Measurements from ENCODE around the gene SCFD1. TPM values are rescaled to one million over a fixed set of nuclear protein-coding genes. Genes with fewer than 3 reads are reported as not detected.

The SCFD1 gene
- total RNA-seq, 4 donors from 2014 or later: 99.9 to 291 (median 160) TPM

DNA sequence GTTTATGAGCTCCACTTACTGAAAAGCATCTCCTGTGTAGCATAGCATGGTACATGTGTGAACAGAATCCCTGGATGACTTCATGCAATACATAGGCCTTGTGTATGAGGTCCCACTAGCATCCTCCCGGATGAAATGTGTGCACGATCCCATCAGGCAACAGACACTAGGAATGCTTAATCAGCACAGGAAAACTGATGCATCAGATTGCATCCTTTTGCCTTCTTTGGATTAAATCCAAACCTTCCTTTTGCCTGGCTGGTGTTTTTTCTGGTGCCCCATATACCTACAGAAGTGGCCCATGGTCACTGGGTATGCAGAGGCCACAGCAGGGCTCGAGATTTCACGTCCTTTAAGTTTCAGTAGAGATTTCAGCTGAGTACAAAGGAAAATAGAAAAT is 131.3 kb downstream of the SCFD1 start:
- Histone ChIP-seq H3K27me3 (no peaks in the 10 kb centered on the region), H3K9me3 (no peaks in the 10 kb centered on the region), H3K4me3 (no peak overlapping the region), H3K4me1 (no peaks in the 10 kb centered on the region), H3K27ac (no peak overlapping the region), H3K36me3 (no peaks in the 10 kb centered on the region)
- TF ChIP-seq, protein P1, sequence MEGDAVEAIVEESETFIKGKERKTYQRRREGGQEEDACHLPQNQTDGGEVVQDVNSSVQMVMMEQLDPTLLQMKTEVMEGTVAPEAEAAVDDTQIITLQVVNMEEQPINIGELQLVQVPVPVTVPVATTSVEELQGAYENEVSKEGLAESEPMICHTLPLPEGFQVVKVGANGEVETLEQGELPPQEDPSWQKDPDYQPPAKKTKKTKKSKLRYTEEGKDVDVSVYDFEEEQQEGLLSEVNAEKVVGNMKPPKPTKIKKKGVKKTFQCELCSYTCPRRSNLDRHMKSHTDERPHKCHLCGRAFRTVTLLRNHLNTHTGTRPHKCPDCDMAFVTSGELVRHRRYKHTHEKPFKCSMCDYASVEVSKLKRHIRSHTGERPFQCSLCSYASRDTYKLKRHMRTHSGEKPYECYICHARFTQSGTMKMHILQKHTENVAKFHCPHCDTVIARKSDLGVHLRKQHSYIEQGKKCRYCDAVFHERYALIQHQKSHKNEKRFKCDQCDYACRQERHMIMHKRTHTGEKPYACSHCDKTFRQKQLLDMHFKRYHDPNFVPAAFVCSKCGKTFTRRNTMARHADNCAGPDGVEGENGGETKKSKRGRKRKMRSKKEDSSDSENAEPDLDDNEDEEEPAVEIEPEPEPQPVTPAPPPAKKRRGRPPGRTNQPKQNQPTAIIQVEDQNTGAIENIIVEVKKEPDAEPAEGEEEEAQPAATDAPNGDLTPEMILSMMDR (IDR thresholded peaks at IDR 0.05): no peak
- TF ChIP-seq POLR2A (IDR thresholded peaks at IDR 0.05): no peak
- intact Hi-C loops (cut with DNase I; ENCODE audit: low total_unique reads): no loop called here
- DNase-seq: no peak

DNA sequence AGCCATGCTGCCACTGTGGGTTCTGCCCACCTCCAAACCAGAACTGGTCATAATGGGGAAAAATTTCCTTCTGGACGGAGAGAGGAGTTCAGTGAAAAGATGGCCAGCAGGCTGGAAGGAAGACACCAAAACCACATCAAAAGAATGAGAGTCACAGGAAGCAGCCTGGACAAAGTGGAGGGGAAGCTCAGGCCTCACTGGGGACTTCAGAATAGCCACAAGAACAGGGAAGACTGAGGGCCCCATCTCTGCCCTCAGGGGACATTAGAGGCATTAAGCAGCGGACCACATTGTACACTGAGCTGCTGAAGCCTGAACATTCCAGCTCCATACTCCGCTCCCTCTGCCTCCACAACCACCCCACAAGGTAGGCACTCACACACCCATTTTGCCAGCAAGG is 132.7 kb downstream of the SCFD1 start:
- Histone ChIP-seq H3K4me1 (no peaks in the 10 kb centered on the region), H3K27ac (no peak overlapping the region), H3K27me3 (no peaks in the 10 kb centered on the region), H3K36me3 (no peaks in the 10 kb centered on the region), H3K4me3 (no peak overlapping the region), H3K9me3 (no peaks in the 10 kb centered on the region)
- TF ChIP-seq POLR2A (IDR thresholded peaks at IDR 0.05): no peak
- TF ChIP-seq, protein P1 (IDR thresholded peaks at IDR 0.05): no peak
- intact Hi-C loops (cut with DNase I; ENCODE audit: low total_unique reads): no loop called here
- no peak for DNase-seq

DNA sequence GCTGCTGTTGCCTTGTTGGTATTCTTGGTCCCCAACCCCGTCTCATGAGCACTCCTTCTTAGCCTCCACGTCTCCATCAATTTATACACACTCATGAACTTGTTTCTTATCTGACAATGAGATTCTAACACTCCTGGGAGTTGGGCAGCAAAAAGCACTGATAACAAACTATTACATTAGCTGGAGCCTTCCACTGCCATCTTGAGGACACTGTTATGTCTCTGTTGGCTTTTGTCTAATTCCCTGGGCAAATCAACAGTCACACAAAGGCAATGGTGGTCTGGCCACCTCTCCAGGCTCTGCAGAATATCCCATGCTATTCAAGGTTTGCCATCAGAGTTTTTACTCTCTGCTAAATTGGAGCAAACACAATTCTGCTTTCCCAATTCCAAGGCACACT is 134.5 kb downstream of the SCFD1 start:
- DNase-seq: no peak
- no peaks in the 10 kb centered on the region for H3K36me3 ChIP-seq
- H3K4me1 ChIP-seq: no peaks in the 10 kb centered on the region
- no peaks in the 10 kb centered on the region for H3K9me3 ChIP-seq
- no peak for TF ChIP-seq POLR2A (IDR thresholded peaks at IDR 0.05)
- TF ChIP-seq, protein P1 (IDR thresholded peaks at IDR 0.05): no peak
- H3K4me3 ChIP-seq: no peak overlapping the region
- H3K27ac ChIP-seq: no peak overlapping the region
- intact Hi-C loops (cut with DNase I; ENCODE audit: low total_unique reads): no loop called here
- H3K27me3 ChIP-seq: no peaks in the 10 kb centered on the region

DNA sequence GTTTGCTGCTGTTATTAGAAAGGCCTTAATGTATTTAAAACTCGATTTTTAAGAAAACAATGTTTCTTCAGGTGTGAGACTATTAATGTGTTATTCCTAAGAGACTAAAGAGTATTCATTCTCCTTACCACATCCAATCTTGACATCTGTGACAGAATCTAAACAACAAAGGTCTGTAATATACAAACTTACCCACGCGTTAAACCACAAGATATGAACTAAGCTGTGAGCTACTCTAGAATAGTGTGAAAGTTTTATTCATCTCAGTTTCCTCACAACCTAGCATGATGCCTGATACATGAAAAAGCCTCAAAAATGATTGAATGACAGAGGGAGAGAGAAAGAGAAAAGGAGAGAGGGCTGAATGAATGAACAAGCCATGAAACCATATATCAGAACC is 135.0 kb downstream of the SCFD1 start:
- TF ChIP-seq, protein P1 (IDR thresholded peaks at IDR 0.05): no peak
- TF ChIP-seq POLR2A (IDR thresholded peaks at IDR 0.05): no peak
- Histone ChIP-seq H3K4me1 (no peaks in the 10 kb centered on the region), H3K27me3 (no peaks in the 10 kb centered on the region), H3K36me3 (no peaks in the 10 kb centered on the region), H3K4me3 (no peak overlapping the region), H3K9me3 (no peaks in the 10 kb centered on the region), H3K27ac (no peak overlapping the region)
- no peak for DNase-seq
- intact Hi-C loops (cut with DNase I; ENCODE audit: low total_unique reads): no loop called here

DNA sequence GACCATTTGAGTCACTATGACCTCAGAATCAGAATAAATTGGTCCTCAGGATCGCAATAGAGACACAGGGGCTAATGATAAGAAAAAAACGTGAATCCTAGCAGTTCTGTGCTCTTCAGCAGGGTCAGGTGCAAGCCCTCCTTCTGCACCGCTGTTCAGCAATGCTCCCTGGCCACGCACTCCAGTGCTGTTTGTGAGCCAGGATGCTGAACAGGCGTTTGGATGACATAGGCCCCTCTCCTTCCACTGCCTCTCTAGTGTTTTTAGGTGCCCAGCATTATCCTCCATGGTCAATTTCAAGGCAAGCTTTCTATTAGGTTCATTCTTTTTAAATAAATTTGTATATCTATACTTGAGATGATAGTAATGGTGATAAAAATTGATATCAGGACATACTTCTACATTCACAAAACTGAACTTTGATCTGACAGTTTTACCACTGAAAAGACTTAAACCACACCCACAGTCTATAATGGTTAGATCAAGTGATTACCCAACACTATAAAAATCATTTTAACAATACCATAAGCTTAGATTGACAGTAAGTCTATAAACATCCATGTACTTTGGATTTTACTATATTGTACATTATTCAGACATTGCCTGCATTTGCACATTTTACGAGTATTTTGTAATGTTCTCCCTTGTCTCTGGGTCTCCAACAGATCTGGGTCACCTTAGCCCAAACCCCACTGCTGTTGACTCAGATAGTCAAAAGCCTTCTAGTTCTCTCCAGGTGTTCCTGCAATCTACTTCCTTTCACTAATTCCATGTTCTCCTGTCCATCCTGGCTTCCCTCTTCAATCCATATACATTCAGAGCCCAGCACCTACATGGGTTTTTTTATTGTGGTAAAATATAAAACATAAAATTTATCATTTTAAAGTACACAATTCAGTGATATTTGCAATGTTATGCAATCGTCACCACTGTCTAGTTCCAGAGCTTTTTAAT is 137.3 kb downstream of the SCFD1 start:
- no peak overlapping the region for H3K4me3 ChIP-seq
- H3K27me3 ChIP-seq: no peaks in the 10 kb centered on the region
- no peaks in the 10 kb centered on the region for H3K36me3 ChIP-seq
- H3K27ac ChIP-seq: no peak overlapping the region
- peaks cover 0 to 9% of the 10 kb centered on the region in 2 donors for H3K9me3 ChIP-seq
- no peak for DNase-seq
- intact Hi-C loops (cut with DNase I; ENCODE audit: low total_unique reads): no loop called here
- no peaks in the 10 kb centered on the region for H3K4me1 ChIP-seq
- TF ChIP-seq POLR2A (IDR thresholded peaks at IDR 0.05): no peak
- TF ChIP-seq, protein P1 (IDR thresholded peaks at IDR 0.05): no peak
